ENCODE results near the gene WDFY2.

The WDFY2 gene

GRCh38 chr13:51803422-51804294, 219.4 kb downstream of the WDFY2 start, which contains the start of gene DHRS12:
Gene DHRS12 (minus strand): TSS chr13:51804163. CDS start chr13:51799659, 4,504 bp downstream.
- Histone ChIP-seq H2BK15ac (ENCODE audit: low read length) (peak within 1 kb of the TSS; percentile 40), H4K91ac (ENCODE audit: low read depth, low read length, poor library complexity) (no peak within 1 kb of the TSS), H3K4me2 (ENCODE audit: insufficient read depth, low read length, poor library complexity, severe bottlenecking) (peak within 1 kb of the TSS; percentile 73), H3K18ac (ENCODE audit: low read length) (peak within 1 kb of the TSS; percentile 94), H3K4ac (ENCODE audit: low read length) (no peak within 1 kb of the TSS), H3K9me3 (replicated peaks in 1 of 2; ENCODE audit: control insufficient read depth in 2 of 2, insufficient read depth in 1 of 2, low read depth in 1 of 2, low read length in 2 of 2) (no peaks in the 10 kb centered on the region), H3K79me1 (ENCODE audit: low read depth, low read length) (no peaks in the 10 kb centered on the region), H3K14ac (ENCODE audit: low read length) (peak within 1 kb of the TSS; percentile 87), H3K4me1 (ENCODE audit: control insufficient read depth in 2 of 2, insufficient read depth in 1 of 2, low read depth in 1 of 2, low read length in 2 of 2) (peaks cover 26 to 36% of the 10 kb centered on the region in 2 donors), H3K36me3 (replicated peaks in 1 of 2; ENCODE audit: control insufficient read depth in 2 of 2, insufficient read depth in 2 of 2, low read length in 2 of 2) (no peaks in the 10 kb centered on the region), H2BK120ac (ENCODE audit: low read depth, low read length) (no peak within 1 kb of the TSS), H2BK12ac (ENCODE audit: low read length) (no peak within 1 kb of the TSS), H2BK5ac (ENCODE audit: low read length) (peak within 1 kb of the TSS; percentile 61), H2AK5ac (ENCODE audit: low read depth, low read length) (peak within 1 kb of the TSS; percentile 23), H3K27ac (replicated peaks; ENCODE audit: low read length) (peak within 1 kb of the TSS; percentile 73), H3K4me3 (ENCODE audit: low read length in 2 of 2) (peak within 1 kb of the TSS; percentile 52 to 87), H3K9ac (ENCODE audit: low read depth, low read length, poor library complexity) (peak within 1 kb of the TSS; percentile 94), H4K8ac (ENCODE audit: low read depth, low read length) (no peak within 1 kb of the TSS), H2AFZ (ENCODE audit: low read length) (peak within 1 kb of the TSS; percentile 90), H3K23ac (ENCODE audit: low read depth, low read length, poor library complexity) (peak within 1 kb of the TSS; percentile 83), H3K27me3 (ENCODE audit: control insufficient read depth in 3 of 3, insufficient read depth in 3 of 3, low read depth in 1 of 3, low read length in 3 of 3) (no peaks in the 10 kb centered on the region)
- WGBS, 2 donors (ENCODE audit: extremely low coverage in 2 of 2, insufficient read length in 2 of 2, insufficient replicate concordance in 1 of 2) = no CpG with 5 or more reads among the region's 91 CpGs
- DNase-seq (ENCODE audit: low spot score) = peak; percentile 64

DNA sequence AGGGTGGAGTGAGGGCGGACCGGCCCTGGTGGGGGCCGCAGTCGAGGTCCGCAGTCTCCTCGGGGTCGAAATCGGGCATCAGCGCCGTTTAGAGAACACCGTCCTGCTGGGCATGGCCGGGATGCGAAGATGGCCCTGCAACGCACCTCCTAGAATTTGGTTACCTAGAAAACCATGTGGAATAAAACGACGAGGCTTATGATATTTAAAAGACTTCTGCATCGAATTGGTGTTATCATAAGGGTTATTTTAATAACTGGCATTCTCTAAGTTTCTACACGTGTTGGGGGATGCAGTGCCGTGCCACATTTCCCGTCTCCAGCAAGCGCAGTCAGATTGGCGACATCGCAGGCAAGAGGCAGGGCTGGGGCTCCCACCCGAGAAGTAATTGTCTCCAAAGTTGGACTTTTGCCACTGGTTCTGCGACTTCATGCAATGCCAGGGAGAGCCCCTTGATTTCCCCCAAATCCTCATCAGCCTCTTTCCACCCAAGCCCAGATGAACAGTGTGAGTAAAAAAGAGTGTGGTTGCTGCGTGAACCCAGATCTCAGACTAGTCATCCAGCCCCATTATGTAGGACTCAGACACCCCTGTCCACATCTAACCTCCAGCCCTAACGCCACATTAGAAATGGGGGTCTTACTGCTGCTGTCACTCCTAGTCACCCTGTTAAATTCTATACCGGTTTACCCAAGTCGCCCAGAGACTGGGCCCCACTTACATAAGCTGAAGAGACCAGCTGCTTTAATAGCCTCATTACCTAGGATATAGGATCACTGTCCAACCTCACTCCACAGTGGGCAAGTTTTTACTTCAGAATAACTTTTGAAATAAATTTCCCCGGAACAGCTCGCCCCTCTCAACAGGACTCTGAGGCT, 220.3 kb downstream of the WDFY2 start:
- no peak overlapping the region for H2BK5ac ChIP-seq (ENCODE audit: low read length)
- H3K27ac ChIP-seq (replicated peaks; ENCODE audit: low read length) = no peak overlapping the region
- H3K36me3 ChIP-seq (replicated peaks in 1 of 2; ENCODE audit: control insufficient read depth in 2 of 2, insufficient read depth in 2 of 2, low read length in 2 of 2) = no peaks in the 10 kb centered on the region
- WGBS, 2 donors (ENCODE audit: extremely low coverage in 2 of 2, insufficient read length in 2 of 2, insufficient replicate concordance in 1 of 2) = no CpG with 5 or more reads among the region's 31 CpGs
- H4K91ac ChIP-seq (ENCODE audit: low read depth, low read length, poor library complexity) = no peak overlapping the region
- peak overlapping the region; percentile 73 for H3K4me2 ChIP-seq (ENCODE audit: insufficient read depth, low read length, poor library complexity, severe bottlenecking)
- peak overlapping the region; percentile 52 to 87 for H3K4me3 ChIP-seq (ENCODE audit: low read length in 2 of 2)
- no peaks in the 10 kb centered on the region for H3K27me3 ChIP-seq (ENCODE audit: control insufficient read depth in 3 of 3, insufficient read depth in 3 of 3, low read depth in 1 of 3, low read length in 3 of 3)
- H2AK5ac ChIP-seq (ENCODE audit: low read depth, low read length) = no peak overlapping the region
- DNase-seq (ENCODE audit: low spot score) = no peak
- no peak overlapping the region for H2BK12ac ChIP-seq (ENCODE audit: low read length)
- H3K9ac ChIP-seq (ENCODE audit: low read depth, low read length, poor library complexity) = peak overlapping the region; percentile 83
- H2AFZ ChIP-seq (ENCODE audit: low read length) = peak overlapping the region; percentile 90
- H2BK15ac ChIP-seq (ENCODE audit: low read length) = no peak overlapping the region
- peak overlapping the region; percentile 83 for H3K23ac ChIP-seq (ENCODE audit: low read depth, low read length, poor library complexity)
- no peak overlapping the region for H4K8ac ChIP-seq (ENCODE audit: low read depth, low read length)
- H3K4ac ChIP-seq (ENCODE audit: low read length) = no peak overlapping the region
- H3K18ac ChIP-seq (ENCODE audit: low read length) = no peak overlapping the region
- no peak overlapping the region for H3K14ac ChIP-seq (ENCODE audit: low read length)
- H3K4me1 ChIP-seq (ENCODE audit: control insufficient read depth in 2 of 2, insufficient read depth in 1 of 2, low read depth in 1 of 2, low read length in 2 of 2) = peaks cover 26 to 32% of the 10 kb centered on the region in 2 donors
- H3K9me3 ChIP-seq (replicated peaks in 1 of 2; ENCODE audit: control insufficient read depth in 2 of 2, insufficient read depth in 1 of 2, low read depth in 1 of 2, low read length in 2 of 2) = no peaks in the 10 kb centered on the region
- H2BK120ac ChIP-seq (ENCODE audit: low read depth, low read length) = no peak overlapping the region
- no peaks in the 10 kb centered on the region for H3K79me1 ChIP-seq (ENCODE audit: low read depth, low read length)

GRCh38 chr13:51805313-51805712, 221.1 kb downstream of the WDFY2 start:
- H2BK12ac ChIP-seq (ENCODE audit: low read length) = no peak overlapping the region
- H2AK5ac ChIP-seq (ENCODE audit: low read depth, low read length) = no peak overlapping the region
- no peaks in the 10 kb centered on the region for H3K79me1 ChIP-seq (ENCODE audit: low read depth, low read length)
- no peak overlapping the region for H3K4me2 ChIP-seq (ENCODE audit: insufficient read depth, low read length, poor library complexity, severe bottlenecking)
- no peak overlapping the region for H3K23ac ChIP-seq (ENCODE audit: low read depth, low read length, poor library complexity)
- no peak overlapping the region for H4K91ac ChIP-seq (ENCODE audit: low read depth, low read length, poor library complexity)
- no peak for DNase-seq (ENCODE audit: low spot score)
- H3K14ac ChIP-seq (ENCODE audit: low read length) = no peak overlapping the region
- no peaks in the 10 kb centered on the region for H3K9me3 ChIP-seq (replicated peaks in 1 of 2; ENCODE audit: control insufficient read depth in 2 of 2, insufficient read depth in 1 of 2, low read depth in 1 of 2, low read length in 2 of 2)
- H4K8ac ChIP-seq (ENCODE audit: low read depth, low read length) = no peak overlapping the region
- H3K4ac ChIP-seq (ENCODE audit: low read length) = no peak overlapping the region
- no peak overlapping the region for H3K27ac ChIP-seq (replicated peaks; ENCODE audit: low read length)
- H2BK5ac ChIP-seq (ENCODE audit: low read length) = no peak overlapping the region
- no peak overlapping the region for H2BK15ac ChIP-seq (ENCODE audit: low read length)
- no CpG with 5 or more reads among the region's 4 CpGs for WGBS, 2 donors (ENCODE audit: extremely low coverage in 2 of 2, insufficient read length in 2 of 2, insufficient replicate concordance in 1 of 2)
- no peak overlapping the region for H3K4me3 ChIP-seq (ENCODE audit: low read length in 2 of 2)
- H3K4me1 ChIP-seq (ENCODE audit: control insufficient read depth in 2 of 2, insufficient read depth in 1 of 2, low read depth in 1 of 2, low read length in 2 of 2) = peaks cover 26 to 28% of the 10 kb centered on the region in 2 donors
- no peaks in the 10 kb centered on the region for H3K36me3 ChIP-seq (replicated peaks in 1 of 2; ENCODE audit: control insufficient read depth in 2 of 2, insufficient read depth in 2 of 2, low read length in 2 of 2)
- no peak overlapping the region for H2BK120ac ChIP-seq (ENCODE audit: low read depth, low read length)
- no peak overlapping the region for H2AFZ ChIP-seq (ENCODE audit: low read length)
- no peaks in the 10 kb centered on the region for H3K27me3 ChIP-seq (ENCODE audit: control insufficient read depth in 3 of 3, insufficient read depth in 3 of 3, low read depth in 1 of 3, low read length in 3 of 3)
- H3K18ac ChIP-seq (ENCODE audit: low read length) = no peak overlapping the region
- no peak overlapping the region for H3K9ac ChIP-seq (ENCODE audit: low read depth, low read length, poor library complexity)

DNA sequence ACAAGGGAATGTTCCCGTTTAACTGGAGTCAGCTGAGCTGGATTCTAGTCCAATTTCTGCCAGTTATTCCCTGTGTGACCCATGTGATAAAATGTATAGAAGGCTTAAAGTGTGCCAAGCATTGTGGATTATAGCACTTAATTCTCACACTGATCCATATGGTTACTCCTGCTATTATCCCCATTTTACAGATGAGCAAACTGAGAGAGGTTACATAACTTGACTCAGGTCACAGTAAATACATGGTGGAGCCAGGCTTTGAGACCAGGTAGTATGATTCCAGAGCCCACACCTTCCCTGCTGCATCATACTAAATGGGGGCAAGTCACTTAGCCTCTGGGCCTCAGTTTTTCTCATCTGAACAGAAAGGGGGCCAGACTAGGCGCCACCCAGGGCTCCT, 221.7 kb downstream of the WDFY2 start:
- Histone ChIP-seq H3K9ac (ENCODE audit: low read depth, low read length, poor library complexity) (no peak overlapping the region), H4K91ac (ENCODE audit: low read depth, low read length, poor library complexity) (no peak overlapping the region), H3K36me3 (replicated peaks in 1 of 2; ENCODE audit: control insufficient read depth in 2 of 2, insufficient read depth in 2 of 2, low read length in 2 of 2) (no peaks in the 10 kb centered on the region), H3K4ac (ENCODE audit: low read length) (no peak overlapping the region), H2AK5ac (ENCODE audit: low read depth, low read length) (no peak overlapping the region), H3K18ac (ENCODE audit: low read length) (no peak overlapping the region), H3K79me1 (ENCODE audit: low read depth, low read length) (no peaks in the 10 kb centered on the region), H2BK15ac (ENCODE audit: low read length) (no peak overlapping the region), H3K27ac (replicated peaks; ENCODE audit: low read length) (no peak overlapping the region), H3K23ac (ENCODE audit: low read depth, low read length, poor library complexity) (no peak overlapping the region), H3K14ac (ENCODE audit: low read length) (no peak overlapping the region), H2BK5ac (ENCODE audit: low read length) (no peak overlapping the region), H4K8ac (ENCODE audit: low read depth, low read length) (no peak overlapping the region), H2BK120ac (ENCODE audit: low read depth, low read length) (no peak overlapping the region), H3K4me1 (ENCODE audit: control insufficient read depth in 2 of 2, insufficient read depth in 1 of 2, low read depth in 1 of 2, low read length in 2 of 2) (peaks cover 22 to 26% of the 10 kb centered on the region in 2 donors), H2BK12ac (ENCODE audit: low read length) (no peak overlapping the region), H3K4me2 (ENCODE audit: insufficient read depth, low read length, poor library complexity, severe bottlenecking) (no peak overlapping the region), H3K4me3 (ENCODE audit: low read length in 2 of 2) (no peak overlapping the region), H3K27me3 (ENCODE audit: control insufficient read depth in 3 of 3, insufficient read depth in 3 of 3, low read depth in 1 of 3, low read length in 3 of 3) (no peaks in the 10 kb centered on the region), H3K9me3 (replicated peaks in 1 of 2; ENCODE audit: control insufficient read depth in 2 of 2, insufficient read depth in 1 of 2, low read depth in 1 of 2, low read length in 2 of 2) (no peaks in the 10 kb centered on the region), H2AFZ (ENCODE audit: low read length) (peak overlapping the region; percentile 52)
- DNase-seq (ENCODE audit: low spot score) = no peak
- WGBS, 2 donors (ENCODE audit: extremely low coverage in 2 of 2, insufficient read length in 2 of 2, insufficient replicate concordance in 1 of 2) = no CpG with 5 or more reads among the region's 2 CpGs
